K562 treated with DMSO at 1 percent for 12 hours (cell line): ENCODE measurements around the gene SLX1B. TPM values are rescaled to one million over a fixed set of nuclear protein-coding genes. Genes with fewer than 3 reads are reported as not detected.

ENCODE experiments used
- total RNA-seq: library from RNA; unstranded; fragments of 300-600 nt; gene quantifications from 2 replicates; pipeline ENCODE4 v1.2.3, GENCODE V29; 2022; ENCODE audit not compliant: insufficient read depth

The SLX1B gene
- 35.2 and 49.6 TPM in 2 replicates for total RNA-seq

GRCh38 chr16:29454269-29454668, at the start of gene SLX1B, which contains the start of gene BOLA2:
TSS of gene SLX1B (plus strand) at chr16:29454533.
TSS of gene BOLA2 (minus strand) at chr16:29454351. CDS start at chr16:29454253, 98 bp downstream.

GRCh38 chr16:29459706-29460646, 5.6 kb downstream of the SLX1B start, which contains the start of gene SULT1A4:
TSS of gene SULT1A4 (plus strand) at chr16:29459913. CDS start at chr16:29461386, 1,473 bp downstream.

GRCh38 chr16:29506308-29506707, 52.0 kb downstream of the SLX1B start, which contains the start of gene NPIPB12:
TSS of gene NPIPB12 (minus strand) at chr16:29506408.

Other genes with a start within 250 kb of the SLX1B start
- gene NPIPB11, start 47.8 kb upstream of the SLX1B start, total RNA-seq, result 0.50 and 0.99 TPM in 2 replicates
- 13.0 and 16.6 TPM in 2 replicates for gene BOLA2, start 182 bp upstream of the SLX1B start, total RNA-seq
- gene SULT1A4, start 5.4 kb downstream of the SLX1B start, total RNA-seq, result 16.1 and 17.2 TPM in 2 replicates
- gene NPIPB12, start 51.9 kb downstream of the SLX1B start, total RNA-seq, result 9.1 and 29.3 TPM in 2 replicates
- 43.8 and 109 TPM in 2 replicates for gene SPN, start 208.7 kb downstream of the SLX1B start, total RNA-seq
- 174 TPM in 2 replicates for gene QPRT, start 224.6 kb downstream of the SLX1B start, total RNA-seq